ENCODE data around the gene SCAANT1.

SCAANT1 gene

DNA sequence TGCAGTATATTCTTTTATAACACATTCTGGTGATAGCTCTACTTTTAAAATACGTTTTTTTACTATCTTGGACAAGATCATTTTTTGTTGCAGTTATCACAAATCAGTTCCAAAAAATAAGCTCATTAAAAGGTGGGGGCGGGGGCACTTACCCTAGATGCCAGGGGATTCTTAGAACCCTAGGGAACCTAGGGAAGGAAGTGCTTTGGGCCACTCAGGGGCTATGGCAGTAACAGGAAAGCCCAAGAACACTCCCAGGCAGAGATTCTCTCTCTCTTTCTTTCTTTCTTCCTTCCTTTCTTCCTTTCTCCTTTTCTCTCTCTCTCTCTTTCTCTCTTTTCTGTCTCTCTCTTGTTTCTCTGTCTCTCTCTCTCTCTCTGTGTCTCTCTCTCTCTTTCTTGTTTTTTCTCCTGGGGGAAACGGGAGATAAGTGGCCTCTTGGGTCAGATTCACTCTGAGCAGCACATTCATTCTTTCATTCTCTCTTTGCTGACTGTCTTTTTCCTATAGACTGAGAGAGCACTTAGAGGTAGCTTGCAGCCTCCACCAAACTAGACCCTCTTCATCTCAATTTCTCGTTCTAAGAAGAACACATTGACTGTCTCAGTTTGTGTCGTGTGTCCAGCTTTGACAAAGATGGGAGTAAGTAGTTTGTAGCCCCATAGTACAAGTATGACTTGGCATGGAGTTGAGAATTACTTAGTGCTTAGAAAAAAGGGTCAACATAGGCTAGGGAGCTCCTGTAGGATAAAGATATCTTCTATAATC, 16.6 kb downstream of the SCAANT1 start:
- no peak for DNase-seq (ENCODE audit: low read depth)
- peaks cover 20% of the 10 kb centered on the region for H3K4me1 ChIP-seq (ENCODE audit: control insufficient read depth, insufficient read depth, low read length)
- H3K9me3 ChIP-seq (ENCODE audit: control insufficient read depth, low read length), result no peaks in the 10 kb centered on the region
- no peak overlapping the region for H3K4me3 ChIP-seq (ENCODE audit: low read length)
- peaks cover 23% of the 10 kb centered on the region for H3K36me3 ChIP-seq (ENCODE audit: control insufficient read depth, insufficient read depth, low read length, severe bottlenecking)
- no peak overlapping the region for H3K9ac ChIP-seq (ENCODE audit: low read length)
- H3K27me3 ChIP-seq (replicated peaks; ENCODE audit: control insufficient read depth, insufficient read depth, low read length), result no peaks in the 10 kb centered on the region

DNA sequence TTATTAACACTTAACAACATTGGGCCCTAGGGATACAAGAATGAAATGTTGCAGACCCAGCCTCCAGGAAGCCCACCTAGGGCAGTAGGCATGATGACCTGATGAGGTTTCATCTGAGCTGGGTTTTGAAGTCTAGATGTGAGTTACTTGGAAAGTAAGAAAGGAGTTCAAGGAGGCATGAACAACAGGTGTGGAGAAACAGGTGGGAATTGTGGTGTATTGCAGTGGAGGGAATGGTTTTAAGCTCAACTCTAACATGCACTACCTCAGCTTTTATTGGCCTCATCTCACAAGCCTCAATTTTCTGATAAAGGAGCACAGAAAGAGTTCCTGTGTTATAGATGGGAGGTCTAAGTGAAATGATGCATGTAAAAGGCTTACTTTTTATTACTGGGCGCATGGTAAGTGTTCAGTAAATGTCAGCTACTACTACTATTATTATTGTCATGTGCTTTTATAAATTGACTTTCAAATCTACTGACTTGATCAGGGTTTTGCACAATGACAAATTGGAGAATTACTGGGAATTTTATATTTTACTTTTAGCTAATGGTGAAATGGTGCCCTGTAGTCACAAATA, 19.3 kb downstream of the SCAANT1 start:
- Histone ChIP-seq H3K4me3 (ENCODE audit: low read length) (no peak overlapping the region), H3K9ac (ENCODE audit: low read length) (no peak overlapping the region), H3K27me3 (replicated peaks; ENCODE audit: control insufficient read depth, insufficient read depth, low read length) (no peaks in the 10 kb centered on the region), H3K9me3 (ENCODE audit: control insufficient read depth, low read length) (no peaks in the 10 kb centered on the region), H3K36me3 (ENCODE audit: control insufficient read depth, insufficient read depth, low read length, severe bottlenecking) (peaks cover 7% of the 10 kb centered on the region), H3K4me1 (ENCODE audit: control insufficient read depth, insufficient read depth, low read length) (peaks cover 20% of the 10 kb centered on the region)
- no peak for DNase-seq (ENCODE audit: low read depth)

DNA sequence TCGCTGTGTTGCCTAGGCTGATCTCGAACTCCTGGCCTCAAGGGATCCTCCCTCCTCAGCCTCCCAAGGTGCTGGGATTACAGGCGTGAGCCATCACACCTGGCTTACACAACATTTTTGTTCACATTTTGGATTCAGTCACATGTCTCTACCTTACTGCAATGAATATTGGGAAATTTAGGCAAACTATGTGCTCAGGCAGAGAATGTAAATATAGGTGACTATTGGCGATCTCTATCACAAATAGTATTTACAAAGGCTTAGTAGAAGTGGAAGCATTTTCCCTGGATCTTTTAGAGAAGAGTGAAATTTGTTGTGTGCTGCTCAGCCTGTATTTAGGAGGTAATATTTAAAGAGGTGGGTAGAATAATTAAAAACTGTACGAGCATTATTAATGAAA, 20.7 kb downstream of the SCAANT1 start:
- no peak overlapping the region for H3K9ac ChIP-seq (ENCODE audit: low read length)
- H3K36me3 ChIP-seq (ENCODE audit: control insufficient read depth, insufficient read depth, low read length, severe bottlenecking), result peaks cover 7% of the 10 kb centered on the region
- H3K27me3 ChIP-seq (replicated peaks; ENCODE audit: control insufficient read depth, insufficient read depth, low read length), result no peaks in the 10 kb centered on the region
- peaks cover 20% of the 10 kb centered on the region for H3K4me1 ChIP-seq (ENCODE audit: control insufficient read depth, insufficient read depth, low read length)
- DNase-seq (ENCODE audit: low read depth), result no peak
- H3K9me3 ChIP-seq (ENCODE audit: control insufficient read depth, low read length), result no peaks in the 10 kb centered on the region
- no peak overlapping the region for H3K4me3 ChIP-seq (ENCODE audit: low read length)

DNA sequence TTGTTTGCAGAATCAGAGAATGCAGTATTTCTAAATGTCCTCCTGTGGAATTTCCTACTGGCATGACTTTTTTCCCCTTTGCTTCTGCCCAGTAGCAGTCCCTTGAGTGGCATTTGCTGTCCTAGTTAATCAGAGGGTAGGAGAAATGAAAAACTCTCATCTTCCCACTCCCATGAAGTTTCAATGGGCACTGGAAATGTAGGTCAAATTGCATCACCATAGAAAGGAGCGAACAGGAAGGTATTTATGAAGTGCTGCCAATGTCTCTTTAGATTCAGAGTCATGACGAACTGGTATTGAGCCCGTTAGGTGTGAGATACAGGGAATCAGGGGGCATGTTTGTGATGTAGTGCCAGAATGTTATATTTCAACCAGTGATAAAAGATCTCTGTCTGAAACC, 25.3 kb downstream of the SCAANT1 start:
- no peaks in the 10 kb centered on the region for H3K9me3 ChIP-seq (ENCODE audit: control insufficient read depth, low read length)
- peaks cover 13% of the 10 kb centered on the region for H3K4me1 ChIP-seq (ENCODE audit: control insufficient read depth, insufficient read depth, low read length)
- no peaks in the 10 kb centered on the region for H3K27me3 ChIP-seq (replicated peaks; ENCODE audit: control insufficient read depth, insufficient read depth, low read length)
- no peak overlapping the region for H3K9ac ChIP-seq (ENCODE audit: low read length)
- no peak overlapping the region for H3K4me3 ChIP-seq (ENCODE audit: low read length)
- no peak for DNase-seq (ENCODE audit: low read depth)
- peaks cover 3% of the 10 kb centered on the region for H3K36me3 ChIP-seq (ENCODE audit: control insufficient read depth, insufficient read depth, low read length, severe bottlenecking)

DNA sequence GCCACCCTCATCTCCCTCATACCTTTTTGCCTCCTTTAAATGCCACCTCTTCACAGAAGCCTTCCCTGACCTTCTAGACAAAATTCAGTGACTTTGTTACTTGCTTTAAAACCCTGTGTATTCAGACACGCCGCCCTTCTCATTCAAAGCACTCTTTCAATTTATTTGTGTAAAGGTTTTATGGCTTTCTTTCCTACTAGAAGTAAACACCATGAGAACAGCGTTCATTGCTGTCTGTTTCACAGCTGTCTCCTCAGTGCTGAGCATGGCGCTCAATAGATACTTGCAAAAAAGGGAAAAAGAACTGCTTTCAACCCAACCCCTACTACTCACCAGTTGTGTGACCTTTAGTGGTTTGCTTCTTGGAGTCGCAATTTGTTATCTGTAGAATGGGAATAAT, 31.5 kb downstream of the SCAANT1 start:
- Histone ChIP-seq H3K27me3 (replicated peaks; ENCODE audit: control insufficient read depth, insufficient read depth, low read length) (no peaks in the 10 kb centered on the region), H3K4me1 (ENCODE audit: control insufficient read depth, insufficient read depth, low read length) (peaks cover 5% of the 10 kb centered on the region), H3K9ac (ENCODE audit: low read length) (no peak overlapping the region), H3K9me3 (ENCODE audit: control insufficient read depth, low read length) (no peaks in the 10 kb centered on the region), H3K36me3 (ENCODE audit: control insufficient read depth, insufficient read depth, low read length, severe bottlenecking) (no peaks in the 10 kb centered on the region), H3K4me3 (ENCODE audit: low read length) (no peak overlapping the region)
- no peak for DNase-seq (ENCODE audit: low read depth)

DNA sequence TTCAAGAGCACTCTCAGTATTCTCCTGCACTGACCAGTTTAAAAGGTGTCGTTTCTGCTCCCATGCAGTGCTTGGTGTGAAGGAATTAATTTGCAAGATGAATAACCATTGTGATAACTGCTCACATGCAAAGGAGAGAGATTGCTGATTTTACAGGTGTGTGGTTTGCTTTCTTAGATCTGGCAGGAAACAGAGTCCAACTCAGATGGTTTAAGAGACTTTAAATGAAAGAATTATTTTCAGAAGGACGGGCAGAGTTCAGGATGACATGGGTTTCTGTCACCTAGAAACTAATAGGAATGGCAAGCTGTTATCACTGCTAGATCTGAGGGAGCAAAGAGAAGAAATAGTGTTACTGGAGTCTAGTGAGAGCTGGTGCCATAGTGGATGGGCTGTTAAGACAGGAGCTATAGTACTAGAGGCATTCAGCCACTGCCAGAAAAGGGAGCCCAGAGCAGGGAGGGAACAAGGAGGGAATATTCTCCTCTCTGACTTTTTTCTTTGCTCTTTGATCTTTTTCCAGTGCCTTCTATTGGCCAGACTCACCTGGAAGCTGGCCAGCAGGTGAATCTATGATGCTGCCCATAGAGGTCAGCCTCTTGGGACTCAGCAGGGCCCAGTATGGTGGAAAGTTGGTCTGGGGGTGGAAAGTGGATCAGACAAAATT, 33.7 kb downstream of the SCAANT1 start:
- no peak for DNase-seq (ENCODE audit: low read depth)
- Histone ChIP-seq H3K27me3 (replicated peaks; ENCODE audit: control insufficient read depth, insufficient read depth, low read length) (no peaks in the 10 kb centered on the region), H3K9me3 (ENCODE audit: control insufficient read depth, low read length) (no peaks in the 10 kb centered on the region), H3K36me3 (ENCODE audit: control insufficient read depth, insufficient read depth, low read length, severe bottlenecking) (no peaks in the 10 kb centered on the region), H3K4me3 (ENCODE audit: low read length) (no peak overlapping the region), H3K9ac (ENCODE audit: low read length) (no peak overlapping the region), H3K4me1 (ENCODE audit: control insufficient read depth, insufficient read depth, low read length) (peaks cover 5% of the 10 kb centered on the region)

DNA sequence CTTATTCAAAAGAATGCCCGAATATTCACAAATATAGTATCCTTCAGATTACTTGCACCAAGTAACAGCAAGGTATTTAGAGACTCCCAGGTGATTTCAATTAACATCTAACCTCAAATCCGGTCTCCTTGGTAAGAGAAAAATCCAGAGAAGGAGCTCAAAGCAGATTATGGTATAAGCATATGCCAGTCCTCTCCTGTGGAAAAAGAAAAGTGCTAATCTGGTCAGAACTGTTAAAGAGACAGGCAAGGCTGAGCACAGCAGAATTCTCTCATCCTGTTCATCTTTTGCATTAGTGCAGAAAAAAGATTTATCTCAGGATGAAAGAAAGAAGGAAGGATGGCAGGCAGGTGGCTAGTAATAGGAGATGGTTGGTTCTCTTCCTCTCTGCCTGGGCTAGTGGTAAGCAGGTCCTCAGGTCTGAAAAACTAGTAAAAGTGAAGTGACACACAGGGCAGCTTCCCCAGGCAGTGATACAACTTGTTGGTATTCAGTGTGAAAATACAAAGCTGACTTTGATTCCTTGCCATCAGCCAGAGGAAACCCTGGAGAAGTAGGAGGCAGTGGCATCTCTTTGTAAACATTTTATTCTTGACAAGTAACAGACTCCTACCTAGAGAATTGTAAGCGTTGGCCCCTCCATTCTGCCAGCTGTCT, 34.3 kb downstream of the SCAANT1 start:
- no peaks in the 10 kb centered on the region for H3K9me3 ChIP-seq (ENCODE audit: control insufficient read depth, low read length)
- no peak overlapping the region for H3K4me3 ChIP-seq (ENCODE audit: low read length)
- no peak overlapping the region for H3K9ac ChIP-seq (ENCODE audit: low read length)
- H3K36me3 ChIP-seq (ENCODE audit: control insufficient read depth, insufficient read depth, low read length, severe bottlenecking), result no peaks in the 10 kb centered on the region
- peaks cover 6% of the 10 kb centered on the region for H3K4me1 ChIP-seq (ENCODE audit: control insufficient read depth, insufficient read depth, low read length)
- no peaks in the 10 kb centered on the region for H3K27me3 ChIP-seq (replicated peaks; ENCODE audit: control insufficient read depth, insufficient read depth, low read length)
- DNase-seq (ENCODE audit: low read depth), result peak; percentile 56

DNA sequence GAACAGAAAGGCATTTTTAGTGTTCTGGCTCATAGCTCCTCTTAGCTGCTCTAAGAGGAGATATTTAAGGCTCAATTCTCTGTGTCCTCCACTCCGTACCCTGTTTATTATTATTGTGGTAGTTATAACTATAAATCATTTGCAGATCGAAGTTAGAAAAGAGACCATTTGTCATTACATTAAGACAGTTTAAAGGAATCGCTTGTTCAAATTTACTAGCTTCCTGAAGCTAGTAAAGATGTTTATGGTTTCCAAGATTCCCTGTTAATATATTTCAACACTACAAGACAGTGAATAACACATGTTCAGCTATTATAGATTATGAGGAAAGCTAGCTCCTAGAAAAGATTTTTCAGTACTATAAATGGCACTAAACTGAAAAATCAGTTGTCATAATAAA, 35.9 kb downstream of the SCAANT1 start:
- H3K27me3 ChIP-seq (replicated peaks; ENCODE audit: control insufficient read depth, insufficient read depth, low read length), result no peaks in the 10 kb centered on the region
- no peak overlapping the region for H3K4me3 ChIP-seq (ENCODE audit: low read length)
- no peaks in the 10 kb centered on the region for H3K36me3 ChIP-seq (ENCODE audit: control insufficient read depth, insufficient read depth, low read length, severe bottlenecking)
- H3K9me3 ChIP-seq (ENCODE audit: control insufficient read depth, low read length), result no peaks in the 10 kb centered on the region
- no peak overlapping the region for H3K9ac ChIP-seq (ENCODE audit: low read length)
- no peak for DNase-seq (ENCODE audit: low read depth)
- H3K4me1 ChIP-seq (ENCODE audit: control insufficient read depth, insufficient read depth, low read length), result peaks cover 17% of the 10 kb centered on the region

DNA sequence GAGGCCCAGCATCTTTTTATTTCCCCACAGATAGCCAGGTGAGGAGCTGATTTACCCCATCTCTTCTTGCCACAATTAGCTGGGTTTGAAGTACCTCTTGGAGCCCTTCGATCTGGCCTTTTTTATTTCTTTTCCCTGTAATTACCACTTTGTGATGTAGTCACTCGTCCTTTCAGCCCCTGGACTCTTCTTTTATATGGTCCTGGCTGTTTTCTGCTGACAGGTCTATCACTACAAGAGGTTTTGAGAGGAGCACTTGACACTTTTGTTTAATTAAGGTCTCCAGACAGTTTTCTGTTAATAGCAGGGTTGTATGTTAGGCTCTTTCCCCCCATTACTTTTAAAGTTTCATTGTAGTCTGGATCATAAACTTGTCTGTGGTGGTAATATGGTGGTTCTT, 36.7 kb downstream of the SCAANT1 start:
- no peak overlapping the region for H3K9ac ChIP-seq (ENCODE audit: low read length)
- H3K4me1 ChIP-seq (ENCODE audit: control insufficient read depth, insufficient read depth, low read length), result peaks cover 17% of the 10 kb centered on the region
- H3K9me3 ChIP-seq (ENCODE audit: control insufficient read depth, low read length), result no peaks in the 10 kb centered on the region
- no peak for DNase-seq (ENCODE audit: low read depth)
- H3K36me3 ChIP-seq (ENCODE audit: control insufficient read depth, insufficient read depth, low read length, severe bottlenecking), result no peaks in the 10 kb centered on the region
- H3K27me3 ChIP-seq (replicated peaks; ENCODE audit: control insufficient read depth, insufficient read depth, low read length), result no peaks in the 10 kb centered on the region
- H3K4me3 ChIP-seq (ENCODE audit: low read length), result no peak overlapping the region

DNA sequence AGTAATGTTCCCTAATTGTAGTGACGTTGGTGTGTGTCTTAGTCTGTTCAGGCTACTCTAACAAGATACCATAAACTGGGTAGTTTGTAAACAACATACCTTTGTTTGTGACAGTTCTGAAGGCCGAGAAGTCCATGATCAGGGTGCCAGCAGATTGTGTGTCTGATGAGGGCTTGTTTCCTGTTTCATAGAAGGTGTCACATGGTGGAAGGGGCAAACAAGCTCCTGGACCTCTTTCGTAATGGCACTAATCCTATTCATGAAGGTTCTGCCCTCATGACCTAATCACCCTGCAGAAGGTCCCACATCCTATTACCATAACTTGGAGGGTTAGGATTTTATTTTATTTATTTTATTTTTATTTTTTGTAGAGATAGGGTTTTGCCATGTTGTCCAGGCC, 37.4 kb downstream of the SCAANT1 start:
- DNase-seq (ENCODE audit: low read depth), result no peak
- peaks cover 17% of the 10 kb centered on the region for H3K4me1 ChIP-seq (ENCODE audit: control insufficient read depth, insufficient read depth, low read length)
- no peak overlapping the region for H3K9ac ChIP-seq (ENCODE audit: low read length)
- H3K27me3 ChIP-seq (replicated peaks; ENCODE audit: control insufficient read depth, insufficient read depth, low read length), result no peaks in the 10 kb centered on the region
- H3K4me3 ChIP-seq (ENCODE audit: low read length), result no peak overlapping the region
- no peaks in the 10 kb centered on the region for H3K9me3 ChIP-seq (ENCODE audit: control insufficient read depth, low read length)
- H3K36me3 ChIP-seq (ENCODE audit: control insufficient read depth, insufficient read depth, low read length, severe bottlenecking), result no peaks in the 10 kb centered on the region
